Fibroblast of skin of back (primary cell): ENCODE data around the gene ZBTB7A. TPM values are rescaled to one million over a fixed set of nuclear protein-coding genes. Genes with fewer than 3 reads are reported as not detected.
A peak's percentile ranks its signal among the peaks of the same experiment; 100 is the strongest.

Experiments
- DNase-seq: peaks from one replicate; pipeline ENCODE4 v3.0.0-alpha.2; 2013
- polyA plus RNA-seq, 2 experiments: library from polyadenylated mRNA; unstranded; fragments of 120-200 nt; gene quantifications; one replicate each; pipeline ENCODE4 v1.2.1, GENCODE V29; 2013; ENCODE audit not compliant: insufficient read length in 2 of 2

ZBTB7A gene
- polyA plus RNA-seq (2013, experiment 1 of 2; ENCODE audit: insufficient read length): 17.9 TPM
- polyA plus RNA-seq (2013, experiment 2 of 2; ENCODE audit: insufficient read length): 14.1 TPM

DNA sequence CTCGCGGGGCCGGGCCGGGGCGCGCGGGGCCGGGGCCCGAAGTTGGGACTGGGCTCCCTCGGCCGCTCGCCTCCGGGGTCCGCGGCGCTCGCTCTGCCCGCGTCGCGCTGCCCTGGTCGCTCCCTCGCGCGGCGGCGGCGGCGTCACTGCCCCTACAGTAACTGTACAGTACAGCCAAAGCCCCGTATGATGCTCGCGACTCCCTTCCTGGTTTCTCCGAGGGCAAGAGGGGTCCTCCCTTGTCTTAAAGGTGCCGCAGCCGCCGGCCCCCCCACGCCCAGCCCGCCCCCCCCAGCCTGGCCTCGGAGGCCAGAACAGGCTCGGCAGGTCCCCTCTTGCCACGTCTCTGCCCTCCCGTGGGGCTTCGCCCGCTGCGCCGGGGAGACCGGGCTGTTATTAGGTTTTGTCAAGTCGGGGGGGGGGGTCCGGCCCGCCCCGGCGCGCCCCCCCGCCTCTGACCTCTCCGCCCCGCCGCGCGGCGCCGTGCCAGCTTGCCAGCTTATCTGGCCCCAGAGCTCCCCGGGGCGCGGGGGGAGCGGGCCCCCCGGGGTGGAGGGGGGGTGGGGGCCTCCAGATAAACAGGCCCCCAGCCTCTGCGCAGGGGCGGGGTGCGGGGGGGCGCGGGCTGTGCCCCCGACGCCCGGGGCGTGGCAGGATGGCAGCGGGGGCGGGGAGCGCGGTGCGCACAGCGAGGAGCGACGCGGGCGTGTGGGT is at the start of gene ZBTB7A:
ZBTB7A (minus strand) TSS at position 218 of the 714 bp plus-strand sequence. CDS start 11,667 bp downstream, outside the sequence.
- DNase-seq: peak; percentile 87

GRCh38 chr19:4115818-4116385 is 49.2 kb upstream of the ZBTB7A start:
- no peak for DNase-seq

DNA sequence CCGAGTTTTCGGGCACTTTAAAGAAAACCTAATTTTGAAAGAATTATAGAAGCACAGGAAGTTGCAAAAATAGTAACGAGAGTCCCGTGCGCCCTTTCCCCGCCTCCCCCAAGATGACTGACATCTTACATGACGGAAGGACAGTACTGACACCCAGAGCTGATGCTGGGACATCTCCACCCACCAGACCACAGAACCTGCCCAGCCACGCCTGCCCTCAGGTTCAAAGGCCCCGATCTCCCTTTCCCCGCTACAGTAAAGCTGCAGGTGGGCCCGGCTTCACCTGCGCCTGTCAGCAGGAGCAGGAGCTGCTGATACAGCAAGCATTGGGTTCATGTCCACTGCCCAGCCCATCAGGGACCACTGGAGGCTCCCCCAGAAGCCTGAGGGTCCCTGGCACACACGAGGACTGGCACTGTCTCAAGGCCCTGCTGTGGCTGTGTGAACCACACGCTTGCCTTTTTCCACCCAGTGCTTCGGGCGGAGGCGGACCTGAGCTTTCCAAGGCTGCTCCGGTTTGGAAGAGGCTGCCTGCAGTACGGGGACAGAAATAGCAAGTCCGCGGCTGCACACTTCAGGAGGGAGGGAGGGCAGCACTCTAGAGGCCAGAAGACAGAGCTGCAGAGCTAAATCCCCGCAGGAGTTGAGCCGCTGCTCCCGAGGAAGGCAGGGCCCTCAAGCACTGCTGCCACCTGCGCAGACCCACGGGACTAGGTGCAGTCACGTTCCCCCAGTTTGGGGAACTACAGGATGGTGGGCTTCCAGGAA is 48.5 kb upstream of the ZBTB7A start:
- no peak for DNase-seq

DNA sequence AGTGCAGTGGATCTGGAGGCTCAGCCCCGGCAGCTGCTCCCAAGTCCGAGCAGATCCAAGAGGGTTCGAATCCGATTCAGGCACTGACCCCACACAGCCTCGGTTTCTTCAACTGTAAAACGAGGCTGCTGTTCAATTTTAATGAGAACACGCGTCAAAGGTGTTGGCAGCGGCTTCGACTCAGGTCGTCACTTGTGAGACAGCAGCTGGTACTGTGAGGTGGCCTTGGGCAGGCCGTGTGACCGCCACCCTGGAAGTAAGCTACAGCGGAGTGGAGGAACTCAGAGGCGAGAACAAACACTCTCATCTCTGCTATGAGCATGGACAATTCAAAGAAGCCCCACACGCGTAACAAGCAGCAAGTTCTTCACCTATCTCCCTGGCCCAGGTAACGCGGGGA is 47.5 kb upstream of the ZBTB7A start:
- DNase-seq: no peak

DNA sequence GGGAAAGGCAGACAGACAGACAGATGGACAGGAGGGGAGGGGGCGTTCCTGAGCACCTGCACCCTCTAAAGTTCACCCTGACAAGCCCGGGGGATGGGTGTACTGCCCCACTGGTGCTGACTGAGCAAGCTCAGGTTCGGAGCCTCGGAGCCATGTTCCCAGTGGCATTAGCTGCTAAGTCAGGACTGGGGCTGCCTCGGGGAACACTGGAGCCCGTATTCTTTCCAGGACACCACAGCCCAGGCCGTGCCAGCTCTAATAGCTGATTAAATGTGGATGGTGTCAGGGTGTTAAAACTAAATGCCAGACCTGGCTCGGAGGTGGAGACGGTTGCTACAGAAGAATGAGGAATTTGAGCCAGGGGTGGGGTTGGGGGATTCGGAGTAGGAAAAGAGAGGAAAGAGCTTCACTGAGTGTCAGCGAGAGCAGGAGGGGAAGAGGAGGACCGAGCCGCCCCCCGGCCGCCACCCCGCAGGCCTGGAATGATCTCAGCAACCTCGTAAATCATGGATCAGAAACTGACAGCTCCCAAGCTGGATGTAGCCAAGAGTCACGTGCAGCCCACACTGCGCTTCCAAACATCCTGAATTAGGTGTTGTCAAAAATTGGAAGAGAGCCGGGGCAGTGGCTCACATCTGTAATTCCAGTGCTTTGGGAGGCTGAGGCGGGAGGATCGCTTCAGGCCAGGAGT is 46.8 kb upstream of the ZBTB7A start:
- DNase-seq: no peak

DNA sequence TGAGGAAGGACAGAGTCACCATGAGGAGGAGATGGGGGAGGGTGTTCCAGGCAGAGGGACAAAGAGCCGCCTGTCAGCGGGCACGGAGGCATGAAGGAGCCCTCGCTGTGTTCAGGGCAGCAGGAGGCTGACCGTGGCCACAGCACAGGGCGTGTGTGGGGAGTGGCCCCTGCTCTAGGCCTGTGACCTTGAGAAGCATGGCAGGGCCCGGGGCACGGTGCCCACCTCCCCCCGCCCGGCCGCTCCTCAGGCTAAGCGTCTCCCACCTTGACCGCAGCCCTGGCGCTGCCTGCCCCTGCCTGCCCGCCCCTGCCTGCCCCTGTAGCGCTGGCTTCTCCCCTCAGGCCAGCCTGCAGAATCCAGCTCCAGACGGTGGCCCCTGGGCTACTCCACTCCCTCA is 45.7 kb upstream of the ZBTB7A start:
- DNase-seq: no peak

- no peak for DNase-seq
Measured at GRCh38 chr19:4109626-4109945, 42.9 kb upstream of the ZBTB7A start.

DNA sequence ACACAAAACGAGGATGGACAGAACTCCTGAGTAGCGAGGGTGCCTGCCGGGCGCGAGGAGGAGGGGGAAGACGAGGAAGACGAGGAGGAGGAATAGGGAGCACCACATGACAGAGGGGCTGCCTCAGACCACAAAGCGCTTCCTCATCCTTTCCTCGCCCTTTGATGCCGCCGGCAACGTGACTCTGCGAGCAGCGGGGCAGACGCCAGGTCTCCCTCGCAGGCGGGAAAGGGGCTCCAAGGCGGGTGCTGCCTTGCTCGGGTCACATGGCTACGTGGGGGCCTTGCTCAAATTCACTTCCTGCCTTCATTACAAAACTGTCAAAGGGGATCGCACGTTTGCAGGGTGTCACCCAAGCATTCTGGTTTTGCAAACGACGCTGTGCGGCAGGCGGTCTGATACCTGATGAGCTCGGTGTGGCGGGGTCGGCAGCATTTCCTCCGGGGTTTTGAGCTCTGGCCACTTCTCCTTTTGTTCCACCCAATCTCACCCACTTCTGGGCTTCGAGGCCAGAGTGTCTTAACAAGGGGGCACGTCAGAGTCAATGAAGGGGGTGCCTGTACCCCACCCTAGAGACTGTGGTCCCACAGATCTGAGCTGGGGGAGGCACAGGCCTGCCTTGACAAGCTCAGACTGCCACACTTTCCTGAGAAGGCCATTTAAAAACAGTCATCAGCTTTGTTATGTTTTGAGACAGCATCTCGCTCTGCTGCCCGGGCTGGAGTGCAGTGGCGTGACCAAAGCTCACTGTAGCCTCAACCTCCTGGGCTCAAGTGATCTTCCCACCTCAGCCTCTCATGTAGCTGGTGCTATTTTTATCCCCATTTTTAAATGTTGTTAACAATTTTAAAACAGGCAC is 42.3 kb upstream of the ZBTB7A start:
- DNase-seq: no peak

DNA sequence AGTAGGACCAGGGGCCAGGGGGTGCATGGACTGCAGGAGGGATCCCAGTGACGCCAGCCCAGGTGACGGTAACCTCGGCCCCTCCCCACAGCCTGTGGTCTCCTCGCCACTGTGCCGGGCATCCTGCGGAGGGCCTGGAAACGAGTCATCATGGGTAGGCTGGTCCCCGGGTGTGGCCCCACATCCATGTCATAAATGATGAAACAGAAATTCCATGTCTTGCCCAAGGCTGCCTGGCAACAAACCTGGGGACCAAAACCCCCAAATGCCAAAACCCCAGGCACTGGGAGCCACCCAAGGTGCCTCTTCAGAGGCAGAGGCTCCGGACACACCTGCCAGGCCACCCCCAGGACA is 36.4 kb upstream of the ZBTB7A start:
- DNase-seq: peak; percentile 42

- no peak for DNase-seq
Measured at GRCh38 chr19:4102339-4103079, 35.8 kb upstream of the ZBTB7A start.

DNA sequence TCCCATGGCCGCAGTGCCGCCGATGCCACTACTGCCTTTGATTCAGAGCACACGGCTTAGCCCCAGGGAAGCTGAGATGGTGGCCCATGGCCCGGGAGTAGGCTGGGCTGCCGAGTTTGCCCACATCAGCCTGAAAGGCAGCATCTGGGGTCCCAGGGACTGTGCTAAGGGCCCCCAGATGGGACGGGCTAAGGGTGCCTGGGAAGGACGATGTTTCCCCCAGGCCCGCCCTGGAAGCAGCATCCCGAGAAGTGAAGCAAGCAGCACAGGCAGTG is 34.7 kb upstream of the ZBTB7A start:
- no peak for DNase-seq

GRCh38 chr19:4100647-4101495 is 34.2 kb upstream of the ZBTB7A start:
- no peak for DNase-seq

GRCh38 chr19:4099041-4099764 is 32.5 kb upstream of the ZBTB7A start:
- DNase-seq: no peak

DNA sequence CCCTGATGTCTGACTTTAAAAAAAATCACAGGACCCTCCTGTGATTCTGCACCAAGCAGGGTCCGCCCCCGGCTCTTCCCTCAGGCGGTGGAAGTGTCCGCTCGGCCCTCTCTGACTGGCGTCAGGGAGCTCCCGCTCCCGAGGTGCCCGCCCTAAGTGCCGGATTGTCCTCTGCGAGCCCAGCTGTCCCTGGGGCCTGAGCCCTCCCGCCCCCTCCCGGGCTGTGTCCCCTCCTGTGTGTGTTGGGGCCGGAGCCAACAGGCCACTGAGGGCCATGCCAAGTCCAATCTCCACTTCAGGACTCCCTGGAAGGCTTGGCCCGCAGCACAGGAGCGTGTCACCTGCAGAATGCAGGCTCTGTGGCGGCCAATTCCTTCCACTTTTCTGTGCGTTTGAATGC is 31.8 kb upstream of the ZBTB7A start:
- DNase-seq: no peak

- DNase-seq: no peak
Measured at GRCh38 chr19:4097501-4097900, 30.8 kb upstream of the ZBTB7A start.

- DNase-seq: no peak
Measured at GRCh38 chr19:4096049-4096892, 29.6 kb upstream of the ZBTB7A start.

DNA sequence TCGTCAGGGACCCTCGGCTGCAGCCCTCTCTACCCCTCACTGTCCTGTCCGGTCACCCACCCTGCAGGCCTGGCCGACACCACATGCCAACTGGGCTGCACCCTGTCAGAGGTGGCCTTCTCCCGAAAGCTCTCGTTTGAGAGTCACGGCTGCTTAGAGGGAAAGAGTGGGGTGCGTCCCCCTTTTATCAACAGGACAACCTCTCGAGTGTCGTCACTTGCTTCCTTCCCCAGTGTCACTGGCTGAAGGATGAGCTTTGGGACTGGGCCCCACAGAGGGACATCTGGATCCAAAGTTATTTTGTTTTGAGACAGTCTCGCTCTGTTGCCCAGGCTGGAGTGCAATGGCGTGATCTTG is 28.8 kb upstream of the ZBTB7A start:
- DNase-seq: no peak

DNA sequence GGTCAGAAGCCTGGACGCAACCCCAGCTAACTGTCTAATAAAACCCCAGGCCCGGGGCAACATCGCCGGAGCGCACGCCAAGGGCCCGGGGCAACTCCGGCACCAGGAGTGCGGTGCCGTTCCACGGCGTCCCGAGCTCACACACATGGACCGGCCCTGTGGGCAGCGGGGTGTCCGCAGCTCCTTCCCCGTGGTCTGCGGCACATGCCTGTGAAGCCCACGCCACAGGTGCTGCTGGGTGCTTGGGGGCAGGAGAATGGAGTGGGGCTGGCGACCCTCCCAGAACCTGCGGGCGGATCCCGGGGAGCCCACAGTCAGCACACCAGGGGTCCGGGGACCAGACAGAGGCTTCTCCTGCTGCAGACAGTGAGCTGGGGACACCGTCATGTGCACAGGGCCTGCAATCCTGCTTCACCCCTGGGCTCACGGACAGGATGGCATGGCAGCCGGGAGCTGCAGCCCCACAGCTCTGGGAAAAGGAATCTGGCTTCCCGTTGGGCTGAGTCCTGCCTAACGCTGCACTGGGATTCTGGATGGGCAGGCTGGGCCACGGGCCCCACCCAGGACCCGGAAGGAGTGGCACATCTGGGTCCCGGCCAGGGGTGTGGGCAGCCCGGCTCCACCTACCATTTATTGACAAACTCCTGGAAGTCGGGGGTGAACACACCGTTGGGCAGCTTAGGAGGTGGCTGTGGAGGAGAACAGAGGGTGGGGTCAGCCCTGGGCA is 28.2 kb upstream of the ZBTB7A start:
- no peak for DNase-seq

DNA sequence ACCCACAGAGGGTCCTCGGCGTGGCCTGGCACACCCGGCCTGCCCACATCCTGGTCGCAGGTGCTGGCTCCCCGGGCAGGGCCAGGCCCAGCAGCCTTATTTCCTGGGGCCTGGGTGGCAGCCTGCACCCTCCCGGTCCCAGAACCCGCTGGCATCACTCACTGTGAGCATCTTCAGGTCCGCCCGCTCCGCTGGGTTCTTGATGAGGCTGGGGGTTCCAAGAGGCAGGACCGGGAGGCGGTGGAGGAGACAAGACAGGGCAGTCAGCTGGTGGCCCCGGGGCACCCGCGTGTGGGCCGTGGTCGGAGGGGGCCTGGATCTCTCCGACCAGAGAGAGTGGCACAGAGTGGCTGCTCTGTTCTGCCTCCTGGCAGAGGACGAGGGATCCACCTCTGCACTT is 27.6 kb upstream of the ZBTB7A start:
- DNase-seq: no peak
